Mammary epithelial cell (primary cell): Measurements from ENCODE around the gene RASEF.

Experiments used
- EZH2 ChIP-seq: IDR thresholded peaks from 2 replicates; pipeline ENCODE4 v1.6.1; 2012; ENCODE audit warnings: low read length, inconsistent platforms, borderline replicate concordance
- TF ChIP-seq, protein P1 (sequence below), 2 donors: IDR thresholded peaks in 1 of 2; conservative IDR thresholded peaks in 1 of 2; 2 replicates each; pipeline ENCODE4 v1.5.1; 2011 to 2012; ENCODE audit warnings: inconsistent platforms in 2 of 2, low read length in 2 of 2, mild to moderate bottlenecking in 2 of 2, control low read depth in 1 of 2, low read depth in 1 of 2; ENCODE audit not compliant: insufficient read depth in 1 of 2; ENCODE audit errors: extremely low read depth in 1 of 2

GRCh38 chr9:83068414-83068813, 5.5 kb upstream of the RASEF start:
- TF ChIP-seq, protein P1, sequence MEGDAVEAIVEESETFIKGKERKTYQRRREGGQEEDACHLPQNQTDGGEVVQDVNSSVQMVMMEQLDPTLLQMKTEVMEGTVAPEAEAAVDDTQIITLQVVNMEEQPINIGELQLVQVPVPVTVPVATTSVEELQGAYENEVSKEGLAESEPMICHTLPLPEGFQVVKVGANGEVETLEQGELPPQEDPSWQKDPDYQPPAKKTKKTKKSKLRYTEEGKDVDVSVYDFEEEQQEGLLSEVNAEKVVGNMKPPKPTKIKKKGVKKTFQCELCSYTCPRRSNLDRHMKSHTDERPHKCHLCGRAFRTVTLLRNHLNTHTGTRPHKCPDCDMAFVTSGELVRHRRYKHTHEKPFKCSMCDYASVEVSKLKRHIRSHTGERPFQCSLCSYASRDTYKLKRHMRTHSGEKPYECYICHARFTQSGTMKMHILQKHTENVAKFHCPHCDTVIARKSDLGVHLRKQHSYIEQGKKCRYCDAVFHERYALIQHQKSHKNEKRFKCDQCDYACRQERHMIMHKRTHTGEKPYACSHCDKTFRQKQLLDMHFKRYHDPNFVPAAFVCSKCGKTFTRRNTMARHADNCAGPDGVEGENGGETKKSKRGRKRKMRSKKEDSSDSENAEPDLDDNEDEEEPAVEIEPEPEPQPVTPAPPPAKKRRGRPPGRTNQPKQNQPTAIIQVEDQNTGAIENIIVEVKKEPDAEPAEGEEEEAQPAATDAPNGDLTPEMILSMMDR (conservative IDR thresholded peaks at IDR 0.05 in 1 of 2, IDR thresholded peaks at IDR 0.05 in 1 of 2; ENCODE audit: extremely low read depth in 1 of 2, insufficient read depth in 1 of 2, low read depth in 1 of 2, low read length in 2 of 2) = no peak
- TF ChIP-seq EZH2 = no peak
